ENCODE results near the gene LRRC23. TPM values are rescaled to one million over a fixed set of nuclear protein-coding genes. Genes with fewer than 3 reads are reported as not detected.
A peak's percentile ranks its signal among the peaks of the same experiment; 100 is the strongest.
"Not testable (repeated sequence)": the region's sequence is repeated elsewhere in the genome, so short reads cannot be mapped to it uniquely, and the experiment has no call there.

LRRC23 gene
- total and polyA plus RNA-seq, 5 donors from 2014 or later = 2.2 to 6.6 (median 4.7) TPM

DNA sequence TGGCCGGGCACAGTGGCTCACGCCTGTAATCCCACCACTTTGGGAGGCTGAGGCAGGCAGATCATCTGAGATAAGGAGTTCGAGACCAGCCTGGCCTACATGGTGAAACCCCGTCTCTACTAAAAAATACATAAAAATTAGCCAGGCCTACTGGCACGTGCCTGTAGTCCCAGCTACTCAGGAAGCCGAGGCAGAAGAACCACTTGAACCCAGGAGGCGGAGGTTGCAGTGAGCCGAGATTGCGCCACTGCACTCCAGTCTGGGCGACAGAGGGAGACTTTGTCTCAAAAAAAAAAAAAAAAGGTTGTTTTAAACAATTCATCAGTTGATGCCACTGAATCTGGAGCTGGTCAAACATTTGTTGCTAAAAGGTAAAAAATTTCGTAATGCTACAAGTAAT is 24.8 kb upstream of the LRRC23 start:
- H3K27me3 ChIP-seq (ENCODE audit: control insufficient read depth, insufficient read depth, low read length) = not testable (repeated sequence)

DNA sequence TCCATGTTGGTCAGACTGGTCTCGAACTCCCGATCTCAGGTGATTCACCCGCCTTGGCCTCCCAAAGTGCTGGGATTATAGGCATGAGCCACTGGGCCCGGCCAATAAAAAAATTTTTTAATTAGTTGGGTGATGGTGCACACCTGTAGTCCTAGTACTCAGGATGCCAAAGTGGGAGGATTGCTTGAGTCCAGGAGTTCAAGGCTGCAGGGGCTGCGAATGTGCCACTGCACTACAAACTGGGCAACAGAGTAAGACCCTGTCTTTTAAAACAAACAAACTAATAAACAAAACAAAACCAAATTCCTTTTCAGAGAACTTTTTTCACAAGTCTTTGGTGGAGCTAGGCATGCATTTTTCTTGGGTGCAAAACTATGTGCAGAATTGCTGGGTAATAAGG is 21.4 kb upstream of the LRRC23 start:
- Histone ChIP-seq H3K4me3 (ENCODE audit: low read depth, low read length) (no peak overlapping the region), H3K4me1 (ENCODE audit: control insufficient read depth, insufficient read depth, low read length, poor library complexity, severe bottlenecking) (no peaks in the 10 kb centered on the region), H3K27ac (ENCODE audit: insufficient read depth, low read length, poor library complexity, severe bottlenecking) (no peak overlapping the region), H3K9me3 (ENCODE audit: control insufficient read depth in 2 of 2, low read length in 2 of 2) (no peaks in the 10 kb centered on the region), H3K36me3 (ENCODE audit: control insufficient read depth, insufficient read depth, low read length) (peaks cover 6% of the 10 kb centered on the region), H3K27me3 (ENCODE audit: control insufficient read depth, insufficient read depth, low read length) (no peaks in the 10 kb centered on the region)
- Mint-ChIP-seq H3K27ac (no peak overlapping the region), H3K4me3 (no peak overlapping the region), H3K27me3 (no peaks in the 10 kb centered on the region), H3K4me1 (peaks cover 0 to 5% (median 0%) of the 10 kb centered on the region in 4 donors), H3K9me3 (no peaks in the 10 kb centered on the region), H3K36me3 (peaks cover 7% of the 10 kb centered on the region)
- ATAC-seq (ENCODE audit: low read depth in 2 of 2) = no peak
- DNase-seq = no peak

More for the DNA sequence above, 24.8 kb upstream of the LRRC23 start:
- not testable (repeated sequence) for DNase-seq; H3K9me3 Mint-ChIP-seq; H3K9me3 ChIP-seq (ENCODE audit: control insufficient read depth in 2 of 2, low read length in 2 of 2); H3K36me3 Mint-ChIP-seq; H3K27ac Mint-ChIP-seq; H3K4me1 ChIP-seq (ENCODE audit: control insufficient read depth, insufficient read depth, low read length, poor library complexity, severe bottlenecking); H3K4me3 ChIP-seq (ENCODE audit: low read depth, low read length); ATAC-seq (ENCODE audit: low read depth in 2 of 2); H3K27ac ChIP-seq (ENCODE audit: insufficient read depth, low read length, poor library complexity, severe bottlenecking); H3K27me3 Mint-ChIP-seq; H3K4me3 Mint-ChIP-seq; H3K36me3 ChIP-seq (ENCODE audit: control insufficient read depth, insufficient read depth, low read length); H3K4me1 Mint-ChIP-seq

DNA sequence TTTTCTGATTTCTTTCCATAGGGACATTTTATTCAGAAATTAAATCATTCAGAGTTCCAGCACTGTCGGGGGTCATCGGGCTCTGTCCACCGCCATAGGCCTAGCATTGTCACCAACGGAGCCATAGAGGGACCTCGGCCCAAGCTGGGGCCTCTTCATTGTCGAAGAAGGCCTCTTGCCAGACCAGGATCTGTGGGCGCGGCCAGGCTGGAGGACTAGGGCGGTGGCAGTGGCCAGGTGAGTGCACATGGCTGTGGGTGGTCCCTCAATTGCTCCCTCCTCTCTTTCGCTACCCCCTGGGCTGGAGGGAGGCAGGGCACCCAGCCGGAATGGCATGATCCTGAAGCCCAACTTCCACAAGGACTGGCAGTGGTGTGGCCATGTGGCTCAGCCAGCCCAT is 20.9 kb upstream of the LRRC23 start:
- peaks cover 6% of the 10 kb centered on the region for H3K36me3 ChIP-seq (ENCODE audit: control insufficient read depth, insufficient read depth, low read length)
- H3K4me1 Mint-ChIP-seq = peaks cover 0 to 5% (median 0%) of the 10 kb centered on the region in 4 donors
- H3K9me3 Mint-ChIP-seq = no peaks in the 10 kb centered on the region
- no peak overlapping the region for H3K4me3 Mint-ChIP-seq
- H3K9me3 ChIP-seq (ENCODE audit: control insufficient read depth in 2 of 2, low read length in 2 of 2) = no peaks in the 10 kb centered on the region
- H3K36me3 Mint-ChIP-seq = peaks cover 7% of the 10 kb centered on the region
- H3K27me3 ChIP-seq (ENCODE audit: control insufficient read depth, insufficient read depth, low read length) = no peaks in the 10 kb centered on the region
- H3K27ac ChIP-seq (ENCODE audit: insufficient read depth, low read length, poor library complexity, severe bottlenecking) = no peak overlapping the region
- H3K27me3 Mint-ChIP-seq = no peaks in the 10 kb centered on the region
- H3K4me1 ChIP-seq (ENCODE audit: control insufficient read depth, insufficient read depth, low read length, poor library complexity, severe bottlenecking) = no peaks in the 10 kb centered on the region
- no peak overlapping the region for H3K4me3 ChIP-seq (ENCODE audit: low read depth, low read length)
- no peak for DNase-seq
- no peak for ATAC-seq (ENCODE audit: low read depth in 2 of 2)
- no peak overlapping the region for H3K27ac Mint-ChIP-seq

DNA sequence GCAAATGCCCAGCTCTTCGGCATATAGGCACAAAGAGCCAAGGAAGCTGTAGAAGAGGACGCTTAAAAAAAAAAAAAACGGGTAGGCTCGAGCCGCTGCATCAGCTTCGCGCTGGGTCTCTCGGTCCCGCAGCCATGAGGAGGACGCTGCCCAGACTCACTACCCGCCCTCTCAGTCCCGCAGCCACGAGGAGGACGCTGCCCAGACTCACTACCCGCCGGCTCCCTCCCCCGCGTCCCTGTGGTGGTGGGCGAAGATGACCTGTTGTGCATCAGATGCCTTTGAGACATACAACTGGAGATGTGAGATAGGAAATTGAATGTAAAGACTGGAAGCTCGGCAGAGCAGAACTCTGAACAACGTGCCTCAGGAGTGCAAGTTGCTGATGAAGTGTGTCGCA is 20.1 kb upstream of the LRRC23 start:
- H3K4me1 ChIP-seq (ENCODE audit: control insufficient read depth, insufficient read depth, low read length, poor library complexity, severe bottlenecking) = no peaks in the 10 kb centered on the region
- no peaks in the 10 kb centered on the region for H3K27me3 ChIP-seq (ENCODE audit: control insufficient read depth, insufficient read depth, low read length)
- H3K27ac Mint-ChIP-seq = no peak overlapping the region
- DNase-seq (no peak), ATAC-seq (ENCODE audit: low read depth in 2 of 2) (no peak)
- H3K36me3 Mint-ChIP-seq = peaks cover 7% of the 10 kb centered on the region
- no peak overlapping the region for H3K4me3 Mint-ChIP-seq
- no peaks in the 10 kb centered on the region for H3K9me3 Mint-ChIP-seq
- peaks cover 6% of the 10 kb centered on the region for H3K36me3 ChIP-seq (ENCODE audit: control insufficient read depth, insufficient read depth, low read length)
- no peak overlapping the region for H3K4me3 ChIP-seq (ENCODE audit: low read depth, low read length)
- H3K9me3 ChIP-seq (ENCODE audit: control insufficient read depth in 2 of 2, low read length in 2 of 2) = no peaks in the 10 kb centered on the region
- no peaks in the 10 kb centered on the region for H3K27me3 Mint-ChIP-seq
- no peak overlapping the region for H3K27ac ChIP-seq (ENCODE audit: insufficient read depth, low read length, poor library complexity, severe bottlenecking)
- peaks cover 0 to 5% (median 0%) of the 10 kb centered on the region in 4 donors for H3K4me1 Mint-ChIP-seq

DNA sequence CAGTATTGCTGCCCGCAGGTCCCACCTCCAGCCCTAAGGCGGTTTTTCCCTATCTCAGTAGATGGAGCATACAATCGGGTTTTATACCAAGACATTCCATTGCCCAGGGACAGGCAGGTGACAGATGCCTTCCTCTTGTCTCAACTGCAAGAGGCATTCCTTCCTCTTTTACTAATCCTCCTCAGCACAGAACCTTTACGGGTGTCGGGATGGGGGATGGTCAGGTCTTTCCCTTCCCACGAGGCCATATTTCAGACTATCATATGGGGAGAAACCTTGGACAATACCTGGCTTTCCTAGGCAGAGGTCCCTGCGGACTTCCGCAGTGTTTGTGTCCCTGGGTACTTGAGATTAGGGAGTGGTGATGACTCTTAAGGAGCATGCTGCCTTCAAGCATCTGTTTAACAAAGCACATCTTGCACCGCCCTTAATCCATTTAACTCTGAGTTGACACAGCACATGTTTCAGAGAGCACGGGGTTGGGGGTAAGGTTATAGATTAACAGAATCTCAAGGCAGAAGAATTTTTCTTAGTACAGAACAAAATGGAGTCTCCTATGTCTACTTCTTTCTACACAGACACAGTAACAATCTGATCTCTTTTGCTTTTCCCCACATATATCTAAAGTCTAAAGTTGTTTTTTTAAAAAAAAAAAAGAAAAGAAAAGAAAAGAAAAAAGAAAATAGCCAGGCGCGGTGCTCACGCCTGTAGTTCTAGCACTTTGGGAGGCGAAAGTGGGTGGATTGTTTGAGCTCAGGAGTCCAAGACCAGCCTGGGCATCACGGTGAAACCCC is 18.2 kb upstream of the LRRC23 start:
- not testable (repeated sequence) for H3K36me3 Mint-ChIP-seq; ATAC-seq (ENCODE audit: low read depth in 2 of 2); H3K4me3 Mint-ChIP-seq; H3K36me3 ChIP-seq (ENCODE audit: control insufficient read depth, insufficient read depth, low read length); H3K27me3 ChIP-seq (ENCODE audit: control insufficient read depth, insufficient read depth, low read length); H3K4me1 ChIP-seq (ENCODE audit: control insufficient read depth, insufficient read depth, low read length, poor library complexity, severe bottlenecking); H3K27me3 Mint-ChIP-seq; DNase-seq; H3K9me3 ChIP-seq (ENCODE audit: control insufficient read depth in 2 of 2, low read length in 2 of 2); H3K27ac ChIP-seq (ENCODE audit: insufficient read depth, low read length, poor library complexity, severe bottlenecking); H3K4me3 ChIP-seq (ENCODE audit: low read depth, low read length); H3K9me3 Mint-ChIP-seq
- Mint-ChIP-seq H3K4me1 (peaks cover 3 to 17% (median 8%) of the 10 kb centered on the region in 4 donors), H3K27ac (peak overlapping the region in 1 of 3 donors; percentile 89)

DNA sequence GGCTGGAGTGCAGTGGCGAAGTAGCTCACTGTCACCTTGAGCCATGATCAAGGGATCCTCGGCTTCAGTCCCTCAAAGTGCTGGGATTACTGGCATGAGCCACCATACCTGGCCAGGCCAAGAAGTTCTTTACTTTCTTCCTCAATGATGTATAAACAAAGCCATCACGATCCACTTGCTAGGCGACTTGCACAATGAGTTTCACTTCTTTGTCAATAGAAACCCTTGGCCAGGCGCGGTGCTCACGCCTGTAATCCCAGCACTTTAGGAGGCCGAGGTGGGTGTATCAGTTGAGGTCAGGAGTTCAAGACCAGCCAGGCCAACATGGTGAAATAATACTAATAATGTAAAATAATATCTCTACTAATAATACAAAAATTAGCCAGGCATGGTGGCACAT is 17.2 kb upstream of the LRRC23 start:
- no peaks in the 10 kb centered on the region for H3K27me3 Mint-ChIP-seq
- ATAC-seq (ENCODE audit: low read depth in 2 of 2) = no peak
- Histone ChIP-seq H3K9me3 (ENCODE audit: control insufficient read depth in 2 of 2, low read length in 2 of 2) (no peaks in the 10 kb centered on the region), H3K27me3 (ENCODE audit: control insufficient read depth, insufficient read depth, low read length) (no peaks in the 10 kb centered on the region), H3K4me3 (ENCODE audit: low read depth, low read length) (no peak overlapping the region), H3K36me3 (ENCODE audit: control insufficient read depth, insufficient read depth, low read length) (peaks cover 6% of the 10 kb centered on the region), H3K27ac (ENCODE audit: insufficient read depth, low read length, poor library complexity, severe bottlenecking) (no peak overlapping the region), H3K4me1 (ENCODE audit: control insufficient read depth, insufficient read depth, low read length, poor library complexity, severe bottlenecking) (peaks cover 12% of the 10 kb centered on the region)
- H3K4me3 Mint-ChIP-seq = no peak overlapping the region
- DNase-seq = no peak
- peaks cover 7% of the 10 kb centered on the region for H3K36me3 Mint-ChIP-seq
- no peak overlapping the region for H3K27ac Mint-ChIP-seq
- H3K9me3 Mint-ChIP-seq = no peaks in the 10 kb centered on the region
- peaks cover 4 to 23% (median 10%) of the 10 kb centered on the region in 4 donors for H3K4me1 Mint-ChIP-seq

DNA sequence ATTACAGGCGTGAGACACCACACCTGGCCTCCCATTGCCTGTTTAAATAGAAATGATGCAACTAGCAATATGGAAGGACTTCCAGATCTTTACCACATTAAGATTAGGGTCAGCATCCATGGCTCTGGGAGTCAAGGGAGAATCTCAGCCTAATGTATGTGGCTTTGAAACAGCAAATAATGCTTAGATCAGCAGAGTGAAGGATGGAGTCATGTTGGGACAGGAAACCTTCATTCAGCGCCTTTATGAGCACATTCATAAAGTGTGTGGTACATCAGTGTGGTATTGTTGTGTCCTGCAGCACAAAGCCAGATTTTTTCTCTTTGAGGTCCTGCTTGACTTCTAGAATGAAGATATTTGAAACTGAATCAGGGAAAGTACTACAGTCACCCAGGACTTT is 16.3 kb upstream of the LRRC23 start:
- Histone ChIP-seq H3K36me3 (ENCODE audit: control insufficient read depth, insufficient read depth, low read length) (peaks cover 6% of the 10 kb centered on the region), H3K27ac (ENCODE audit: insufficient read depth, low read length, poor library complexity, severe bottlenecking) (no peak overlapping the region), H3K27me3 (ENCODE audit: control insufficient read depth, insufficient read depth, low read length) (no peaks in the 10 kb centered on the region), H3K9me3 (ENCODE audit: control insufficient read depth in 2 of 2, low read length in 2 of 2) (no peaks in the 10 kb centered on the region), H3K4me3 (ENCODE audit: low read depth, low read length) (no peak overlapping the region), H3K4me1 (ENCODE audit: control insufficient read depth, insufficient read depth, low read length, poor library complexity, severe bottlenecking) (peaks cover 12% of the 10 kb centered on the region)
- no peak for DNase-seq
- H3K27ac Mint-ChIP-seq = no peak overlapping the region
- no peaks in the 10 kb centered on the region for H3K27me3 Mint-ChIP-seq
- ATAC-seq (ENCODE audit: low read depth in 2 of 2) = no peak
- peak overlapping the region in 1 of 4 donors; percentile 19 for H3K4me3 Mint-ChIP-seq
- H3K36me3 Mint-ChIP-seq = peaks cover 7% of the 10 kb centered on the region
- H3K9me3 Mint-ChIP-seq = no peaks in the 10 kb centered on the region
- H3K4me1 Mint-ChIP-seq = peaks cover 4 to 23% (median 10%) of the 10 kb centered on the region in 4 donors

DNA sequence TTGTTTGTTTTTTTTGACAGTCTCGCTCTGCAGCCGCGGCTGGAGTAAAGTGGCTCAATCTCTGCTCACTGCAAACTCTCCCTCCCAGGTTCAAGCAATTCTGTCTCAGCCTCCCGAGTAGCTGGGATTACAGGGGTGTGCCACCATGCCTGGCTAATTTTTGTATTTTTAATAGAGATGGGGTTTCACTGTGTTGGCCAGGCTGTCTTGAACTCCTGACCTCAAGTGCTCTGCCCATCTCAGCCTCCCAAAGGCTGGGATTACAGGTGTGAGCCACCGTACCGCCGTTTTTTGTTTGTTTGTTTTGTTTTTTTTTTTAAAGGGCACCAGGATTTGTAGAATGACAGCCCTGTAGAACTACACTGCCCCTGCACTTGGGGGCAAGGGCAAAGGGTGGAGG is 15.8 kb upstream of the LRRC23 start:
- not testable (repeated sequence) for H3K27ac Mint-ChIP-seq; H3K36me3 Mint-ChIP-seq; H3K27me3 Mint-ChIP-seq; ATAC-seq (ENCODE audit: low read depth in 2 of 2); H3K27ac ChIP-seq (ENCODE audit: insufficient read depth, low read length, poor library complexity, severe bottlenecking); H3K9me3 Mint-ChIP-seq; H3K36me3 ChIP-seq (ENCODE audit: control insufficient read depth, insufficient read depth, low read length); H3K4me3 Mint-ChIP-seq; DNase-seq; H3K4me3 ChIP-seq (ENCODE audit: low read depth, low read length); H3K9me3 ChIP-seq (ENCODE audit: control insufficient read depth in 2 of 2, low read length in 2 of 2); H3K27me3 ChIP-seq (ENCODE audit: control insufficient read depth, insufficient read depth, low read length)
- peaks cover 4 to 23% (median 10%) of the 10 kb centered on the region in 4 donors for H3K4me1 Mint-ChIP-seq
- H3K4me1 ChIP-seq (ENCODE audit: control insufficient read depth, insufficient read depth, low read length, poor library complexity, severe bottlenecking) = peaks cover 12% of the 10 kb centered on the region

Measured in CD4-positive, CD25-positive, alpha-beta regulatory T cell (primary cell).